CD4-positive, alpha-beta T cell treated with Interleukin-15 for 1 hour (primary cell): Measurements from ENCODE around the gene LRRN4CL.

ENCODE experiments used
- DNase-seq: peaks from one replicate; pipeline ENCODE4 v3.0.0-alpha.2; 2020

LRRN4CL gene

GRCh38 chr11:62645946-62646824, 43.1 kb downstream of the LRRN4CL start, which contains the start of gene GANAB:
TSS of gene GANAB (minus strand) at chr11:62646613. CDS start at chr11:62646599, 14 bp downstream.
- DNase-seq: peak; percentile 98

GRCh38 chr11:62645671-62645945, 43.7 kb downstream of the LRRN4CL start:
- no peak for DNase-seq

GRCh38 chr11:62644220-62644619, 45.1 kb downstream of the LRRN4CL start:
- DNase-seq: no peak
